ENCODE results near the gene SFI1. TPM values are rescaled to one million over a fixed set of nuclear protein-coding genes. Genes with fewer than 3 reads are reported as not detected.

The SFI1 gene
- total RNA-seq, 1 experiment from 2014 or later: 59.2 TPM

DNA sequence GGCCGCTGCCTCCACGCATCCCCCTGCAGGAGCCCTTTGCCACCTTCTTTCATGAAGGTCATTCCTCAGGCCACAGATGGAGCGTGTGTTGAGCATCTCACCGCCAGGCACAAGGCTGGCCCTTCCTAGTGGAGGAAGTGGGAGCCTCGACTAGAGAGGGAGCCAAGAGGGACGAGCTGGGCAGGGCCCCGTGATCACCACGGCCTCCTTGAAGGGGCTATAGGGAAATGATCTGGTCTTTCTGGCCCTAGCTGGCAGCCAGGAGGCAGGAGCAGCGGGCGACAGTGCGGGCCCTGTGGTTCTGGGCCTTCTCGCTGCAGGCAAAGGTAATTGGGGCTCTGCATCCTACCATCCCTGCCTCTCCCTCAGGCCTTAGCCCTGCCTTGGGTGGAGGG lies 116.6 kb downstream of the SFI1 start:
- no peaks in the 10 kb centered on the region for H3K27me3 Mint-ChIP-seq (ENCODE audit: unreplicated experiment)
- CTCF ChIA-PET: no interaction called here

DNA sequence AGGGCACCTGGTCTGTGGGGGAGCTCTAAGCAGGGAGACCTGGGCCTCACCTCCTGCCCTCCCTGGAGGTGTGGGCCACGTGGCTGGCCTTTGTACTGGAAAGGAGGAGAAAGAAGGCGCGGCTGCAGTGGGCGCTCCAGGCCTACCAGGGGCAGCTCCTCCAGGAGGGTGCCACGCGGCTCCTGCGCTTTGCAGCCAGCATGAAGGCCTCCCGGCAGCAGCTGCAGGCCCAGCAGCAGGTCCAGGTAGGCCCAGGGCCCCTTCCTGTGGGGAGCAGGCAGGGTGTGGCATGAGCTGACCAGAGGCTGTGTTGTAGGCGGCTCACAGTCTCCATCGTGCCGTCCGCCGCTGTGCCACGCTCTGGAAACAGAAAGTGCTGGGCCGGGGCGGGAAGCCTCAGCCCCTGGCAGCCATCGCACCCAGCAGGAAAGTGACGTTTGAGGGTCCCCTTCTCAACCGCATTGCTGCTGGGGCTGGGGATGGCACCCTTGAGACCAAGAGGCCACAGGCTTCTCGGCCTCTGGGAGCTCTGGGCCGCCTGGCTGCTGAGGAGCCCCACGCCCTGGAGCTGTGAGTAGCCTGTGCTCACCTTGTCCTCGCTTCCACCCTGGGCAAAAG lies 117.1 kb downstream of the SFI1 start:
- H3K36me3 Mint-ChIP-seq (ENCODE audit: insufficient read depth, unreplicated experiment): peaks cover 48% of the 10 kb centered on the region
- H3K9me3 Mint-ChIP-seq (ENCODE audit: low read depth, unreplicated experiment): no peaks in the 10 kb centered on the region
- no TSS peak for BruUV-seq (replicated peaks)
- CTCF ChIA-PET: no interaction called here
- no peak for DNase-seq
- H3K27me3 Mint-ChIP-seq (ENCODE audit: unreplicated experiment): no peaks in the 10 kb centered on the region
- intact Hi-C loops (cut with micrococcal nuclease; ENCODE audit: unreplicated experiment): no loop called here
- H3K4me3 Mint-ChIP-seq (ENCODE audit: low read depth, unreplicated experiment): no peak overlapping the region
- H3K4me1 Mint-ChIP-seq (ENCODE audit: low read depth, unreplicated experiment): no peaks in the 10 kb centered on the region
- TF ChIP-seq, protein P1, sequence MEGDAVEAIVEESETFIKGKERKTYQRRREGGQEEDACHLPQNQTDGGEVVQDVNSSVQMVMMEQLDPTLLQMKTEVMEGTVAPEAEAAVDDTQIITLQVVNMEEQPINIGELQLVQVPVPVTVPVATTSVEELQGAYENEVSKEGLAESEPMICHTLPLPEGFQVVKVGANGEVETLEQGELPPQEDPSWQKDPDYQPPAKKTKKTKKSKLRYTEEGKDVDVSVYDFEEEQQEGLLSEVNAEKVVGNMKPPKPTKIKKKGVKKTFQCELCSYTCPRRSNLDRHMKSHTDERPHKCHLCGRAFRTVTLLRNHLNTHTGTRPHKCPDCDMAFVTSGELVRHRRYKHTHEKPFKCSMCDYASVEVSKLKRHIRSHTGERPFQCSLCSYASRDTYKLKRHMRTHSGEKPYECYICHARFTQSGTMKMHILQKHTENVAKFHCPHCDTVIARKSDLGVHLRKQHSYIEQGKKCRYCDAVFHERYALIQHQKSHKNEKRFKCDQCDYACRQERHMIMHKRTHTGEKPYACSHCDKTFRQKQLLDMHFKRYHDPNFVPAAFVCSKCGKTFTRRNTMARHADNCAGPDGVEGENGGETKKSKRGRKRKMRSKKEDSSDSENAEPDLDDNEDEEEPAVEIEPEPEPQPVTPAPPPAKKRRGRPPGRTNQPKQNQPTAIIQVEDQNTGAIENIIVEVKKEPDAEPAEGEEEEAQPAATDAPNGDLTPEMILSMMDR (IDR thresholded peaks at IDR 0.05; ENCODE audit: unreplicated experiment): no peak
- peak overlapping the region; percentile 37 for H3K27ac Mint-ChIP-seq (ENCODE audit: unreplicated experiment)

More for the DNA sequence above, 116.6 kb downstream of the SFI1 start:
- no peaks in the 10 kb centered on the region for H3K9me3 Mint-ChIP-seq (ENCODE audit: low read depth, unreplicated experiment)
- no peak overlapping the region for H3K4me3 Mint-ChIP-seq (ENCODE audit: low read depth, unreplicated experiment)
- TF ChIP-seq, protein P1 (IDR thresholded peaks at IDR 0.05; ENCODE audit: unreplicated experiment): no peak
- DNase-seq: no peak
- no peak overlapping the region for H3K27ac Mint-ChIP-seq (ENCODE audit: unreplicated experiment)
- no TSS peak for BruUV-seq (replicated peaks)
- H3K36me3 Mint-ChIP-seq (ENCODE audit: insufficient read depth, unreplicated experiment): peaks cover 48% of the 10 kb centered on the region
- intact Hi-C loops (cut with micrococcal nuclease; ENCODE audit: unreplicated experiment): no loop called here
- no peaks in the 10 kb centered on the region for H3K4me1 Mint-ChIP-seq (ENCODE audit: low read depth, unreplicated experiment)

DNA sequence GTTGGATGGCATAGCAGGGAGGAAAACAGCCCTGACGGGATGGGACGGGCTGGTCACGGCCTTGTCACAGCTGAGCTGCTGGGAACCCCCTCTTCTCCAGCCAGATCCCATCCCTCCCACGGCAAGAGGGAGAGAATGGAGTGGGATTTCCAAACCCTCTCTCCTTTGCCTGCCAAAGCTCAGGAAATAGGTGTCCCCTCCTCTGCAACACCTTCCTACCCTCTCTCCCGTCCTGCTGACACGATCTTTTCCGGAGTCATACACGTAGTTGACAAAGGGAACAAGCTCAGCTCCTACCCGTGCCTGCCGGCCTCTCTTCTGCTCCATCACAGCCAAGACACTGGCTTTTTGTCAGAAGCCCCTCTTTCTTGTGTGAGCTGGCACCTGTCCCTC lies 117.6 kb downstream of the SFI1 start:
- H3K27ac Mint-ChIP-seq (ENCODE audit: unreplicated experiment): peak overlapping the region; percentile 37

DNA sequence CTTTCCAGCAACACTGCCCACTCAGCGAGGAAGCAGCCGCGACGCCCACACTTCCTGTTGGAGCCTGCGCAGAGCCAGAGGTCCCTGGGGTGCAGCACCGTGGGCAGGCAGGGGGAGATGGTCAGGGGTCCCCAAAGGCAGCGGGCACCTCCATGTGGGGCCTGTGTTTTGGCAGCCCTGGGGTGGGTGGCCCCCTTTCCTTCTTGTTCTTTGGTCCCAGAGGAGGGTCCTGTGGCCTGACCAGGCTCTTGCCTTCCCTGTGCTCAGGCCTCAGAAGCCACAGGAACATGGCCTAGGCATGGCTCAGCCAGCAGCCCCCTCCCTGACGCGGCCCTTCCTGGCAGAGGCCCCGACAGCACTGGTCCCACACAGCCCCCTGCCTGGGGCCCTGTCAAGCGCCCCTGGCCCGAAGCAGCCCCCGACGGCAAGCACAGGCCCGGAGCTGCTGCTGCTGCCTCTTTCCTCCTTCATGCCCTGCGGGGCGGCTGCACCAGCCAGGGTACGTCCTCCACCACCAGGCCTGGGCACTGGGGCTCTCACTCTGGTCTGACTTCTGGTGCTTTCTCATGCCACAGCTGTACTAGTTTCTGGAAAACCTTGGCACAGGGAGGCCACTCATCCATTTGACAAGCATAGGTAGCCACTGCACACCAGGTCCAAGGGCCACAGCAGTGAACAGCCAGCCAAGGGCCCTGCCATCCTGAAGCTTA lies 118.6 kb downstream of the SFI1 start:
- TF ChIP-seq, protein P1 (IDR thresholded peaks at IDR 0.05; ENCODE audit: unreplicated experiment): no peak
- Mint-ChIP-seq H3K27me3 (ENCODE audit: unreplicated experiment) (no peaks in the 10 kb centered on the region), H3K9me3 (ENCODE audit: low read depth, unreplicated experiment) (no peaks in the 10 kb centered on the region), H3K36me3 (ENCODE audit: insufficient read depth, unreplicated experiment) (peaks cover 61% of the 10 kb centered on the region), H3K27ac (ENCODE audit: unreplicated experiment) (no peak overlapping the region), H3K4me3 (ENCODE audit: low read depth, unreplicated experiment) (no peak overlapping the region), H3K4me1 (ENCODE audit: low read depth, unreplicated experiment) (no peaks in the 10 kb centered on the region)
- DNase-seq: no peak
- no TSS peak for BruUV-seq (replicated peaks)
- CTCF ChIA-PET: no interaction called here
- intact Hi-C loops (cut with micrococcal nuclease; ENCODE audit: unreplicated experiment): no loop called here

More for the DNA sequence above, 117.6 kb downstream of the SFI1 start:
- no peaks in the 10 kb centered on the region for H3K27me3 Mint-ChIP-seq (ENCODE audit: unreplicated experiment)
- intact Hi-C loops (cut with micrococcal nuclease; ENCODE audit: unreplicated experiment): no loop called here
- no peaks in the 10 kb centered on the region for H3K9me3 Mint-ChIP-seq (ENCODE audit: low read depth, unreplicated experiment)
- BruUV-seq (replicated peaks): no TSS peak
- CTCF ChIA-PET: no interaction called here
- no peaks in the 10 kb centered on the region for H3K4me1 Mint-ChIP-seq (ENCODE audit: low read depth, unreplicated experiment)
- peaks cover 53% of the 10 kb centered on the region for H3K36me3 Mint-ChIP-seq (ENCODE audit: insufficient read depth, unreplicated experiment)
- TF ChIP-seq, protein P1 (IDR thresholded peaks at IDR 0.05; ENCODE audit: unreplicated experiment): no peak
- H3K4me3 Mint-ChIP-seq (ENCODE audit: low read depth, unreplicated experiment): no peak overlapping the region
- DNase-seq: no peak

Measured in Calu3 (cell line).